Measurements from ENCODE around the gene AKAP6.
A peak's percentile ranks its signal among the peaks of the same experiment; 100 is the strongest.

AKAP6 gene

GRCh38 chr14:32588448-32589320 lies 259.6 kb downstream of the AKAP6 start:
- DNase-seq (ENCODE audit: low spot score), result peak; percentile 64

DNA sequence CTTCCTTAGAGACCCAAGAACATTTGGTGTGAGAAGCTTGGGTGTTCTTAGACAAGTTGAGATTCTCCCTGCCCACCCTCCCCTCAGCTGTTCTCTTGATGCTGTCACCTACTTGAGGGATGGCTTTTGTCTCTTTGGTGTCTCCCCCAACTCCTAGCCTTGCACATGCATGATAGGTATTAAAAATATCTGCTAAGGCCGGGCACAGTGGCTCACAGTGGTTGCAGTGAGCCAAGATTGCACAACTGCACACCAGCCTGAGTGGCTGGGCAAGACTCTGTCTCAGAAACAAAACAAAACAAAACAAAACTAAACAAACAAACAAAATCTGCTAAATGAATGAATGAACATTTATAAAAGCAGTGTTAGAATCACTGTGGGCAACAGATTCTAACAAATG lies 261.1 kb downstream of the AKAP6 start:
- DNase-seq (ENCODE audit: low spot score), result no peak

DNA sequence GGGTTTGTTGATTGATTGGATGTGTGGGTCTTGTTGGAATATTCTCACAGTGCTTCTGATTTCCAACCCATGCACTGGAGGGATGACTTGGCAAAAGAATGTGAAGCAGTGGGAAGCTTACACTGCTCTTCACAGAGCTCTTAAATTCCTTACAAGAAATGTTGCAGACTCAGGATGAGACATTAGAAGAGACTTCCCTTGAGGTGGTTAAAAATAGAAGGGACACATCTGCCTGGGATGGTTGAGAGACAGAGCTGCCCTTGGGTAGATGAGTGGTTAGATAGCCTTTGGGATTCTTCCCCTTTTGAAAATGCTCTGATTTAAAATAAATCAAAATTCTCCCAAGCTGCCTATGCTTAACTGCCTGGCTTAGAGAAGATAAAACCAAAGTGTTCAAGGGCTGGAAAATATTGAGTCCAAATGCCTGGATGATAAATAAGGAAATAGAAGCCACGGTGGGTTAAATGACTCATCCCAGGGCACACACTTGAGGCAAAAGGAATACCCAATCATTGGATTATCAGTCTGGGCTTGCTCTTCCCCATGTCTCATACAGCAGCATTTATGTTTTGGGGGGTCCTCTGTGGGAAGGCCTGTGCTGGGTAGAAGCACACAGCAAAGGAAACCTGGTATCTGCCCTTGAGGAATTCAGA lies 264.3 kb downstream of the AKAP6 start:
- DNase-seq (ENCODE audit: low spot score), result peak; percentile 82

DNA sequence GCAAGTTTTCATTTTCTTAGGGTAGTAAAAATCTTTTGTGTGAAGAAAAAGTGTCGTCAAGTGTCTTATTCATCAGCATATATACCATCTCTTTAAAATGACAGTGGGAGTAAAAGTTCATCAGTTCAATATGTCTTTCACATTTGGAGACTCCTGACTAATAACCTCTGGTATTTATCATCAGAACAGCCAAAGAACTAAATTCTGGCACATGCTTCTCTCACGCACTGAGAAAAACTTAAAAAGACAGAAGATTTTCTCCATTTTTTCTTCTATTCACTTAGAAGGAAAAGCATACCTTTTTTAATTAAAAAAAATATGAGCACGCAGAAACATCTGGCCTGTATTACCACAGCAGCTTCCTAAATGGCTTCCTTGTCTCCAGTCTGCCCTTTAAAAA lies 265.7 kb downstream of the AKAP6 start:
- no peak for DNase-seq (ENCODE audit: low spot score)

DNA sequence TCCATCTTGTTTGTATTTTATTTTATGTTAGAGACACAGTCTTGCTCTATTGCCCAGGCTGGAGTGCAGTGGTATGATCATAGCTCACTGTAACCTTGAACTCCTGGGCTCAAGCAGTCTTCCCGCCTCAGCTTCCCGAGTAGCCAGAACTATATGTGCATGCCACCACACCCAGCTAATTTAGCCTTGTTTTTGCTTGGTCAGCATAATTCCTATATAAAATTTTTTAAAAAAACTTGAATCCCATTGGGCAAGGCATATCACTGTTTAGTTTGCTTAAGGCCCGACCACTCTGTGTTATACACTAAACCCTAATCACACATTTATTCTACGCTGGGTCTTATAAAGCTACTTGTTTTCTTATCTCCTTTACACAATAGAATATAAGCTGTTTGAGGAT lies 266.4 kb downstream of the AKAP6 start:
- DNase-seq (ENCODE audit: low spot score), result no peak

- DNase-seq (ENCODE audit: low spot score), result no peak
Measured at GRCh38 chr14:32596390-32596789, 267.3 kb downstream of the AKAP6 start.

GRCh38 chr14:32597771-32598170 lies 268.7 kb downstream of the AKAP6 start:
- DNase-seq (ENCODE audit: low spot score), result no peak

- no peak for DNase-seq (ENCODE audit: low spot score)
Measured at GRCh38 chr14:32601069-32601468, 272.0 kb downstream of the AKAP6 start.

DNA sequence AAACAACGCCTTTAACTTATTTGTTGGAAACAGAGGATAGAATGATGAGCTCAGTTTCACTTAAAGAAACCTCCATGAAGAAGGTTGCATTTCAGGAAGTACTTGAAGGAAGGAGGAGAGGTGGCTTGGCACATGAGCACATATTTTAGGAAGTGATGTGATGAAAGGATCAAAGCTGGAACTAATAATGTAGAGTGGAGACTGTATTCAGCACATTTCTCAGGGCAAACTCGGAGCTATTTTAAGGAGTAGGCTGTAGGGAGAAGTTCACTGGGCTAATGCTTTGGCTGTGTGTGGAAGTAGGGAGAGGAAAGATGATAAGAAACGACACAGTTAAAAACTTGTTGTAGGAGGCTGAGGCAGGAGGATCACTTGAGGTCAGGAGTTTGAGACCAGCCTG lies 272.8 kb downstream of the AKAP6 start:
- no peak for DNase-seq (ENCODE audit: low spot score)

DNA sequence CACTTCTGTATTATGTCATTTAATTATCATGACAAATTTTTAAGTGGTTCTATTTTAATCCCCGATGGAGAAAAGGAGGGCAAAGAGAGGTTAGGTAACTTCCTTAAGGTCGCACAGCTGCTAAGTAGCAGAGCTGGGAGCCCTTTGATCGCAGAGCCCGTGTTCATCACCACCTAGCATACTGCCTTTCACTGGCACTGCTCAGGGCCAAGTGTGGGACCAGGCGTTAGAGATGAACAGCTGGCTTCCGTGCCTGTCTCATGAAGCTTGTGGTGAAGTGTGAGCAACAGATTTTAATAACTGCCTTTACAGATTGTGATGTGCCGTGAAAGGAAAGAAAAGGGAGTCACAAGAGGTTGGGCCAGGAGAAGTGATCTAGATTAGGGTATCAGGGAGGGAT lies 273.6 kb downstream of the AKAP6 start:
- no peak for DNase-seq (ENCODE audit: low spot score)

GRCh38 chr14:32603992-32604565 lies 275.0 kb downstream of the AKAP6 start:
- DNase-seq (ENCODE audit: low spot score), result no peak

DNA sequence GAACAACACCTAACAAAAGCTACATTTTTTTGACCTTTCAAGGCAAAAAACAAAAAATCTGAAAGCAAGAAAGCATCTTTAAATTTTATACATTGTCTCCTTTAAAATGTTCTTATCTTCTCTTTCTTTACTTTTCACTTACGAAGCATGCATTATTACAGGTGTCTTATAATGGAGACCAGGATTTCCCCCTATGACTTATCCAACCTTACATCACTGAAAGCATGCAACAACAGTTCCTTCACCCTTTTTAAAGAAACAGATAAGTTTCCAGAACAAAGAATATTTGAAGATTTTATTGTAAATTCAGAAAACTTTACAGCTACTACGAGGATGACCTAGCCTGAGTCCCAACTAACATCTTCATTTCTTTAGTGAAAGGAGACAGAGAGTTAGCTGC lies 277.2 kb downstream of the AKAP6 start:
- DNase-seq (ENCODE audit: low spot score), result no peak

- DNase-seq (ENCODE audit: low spot score), result no peak
Measured at GRCh38 chr14:32607399-32607798, 278.3 kb downstream of the AKAP6 start.

DNA sequence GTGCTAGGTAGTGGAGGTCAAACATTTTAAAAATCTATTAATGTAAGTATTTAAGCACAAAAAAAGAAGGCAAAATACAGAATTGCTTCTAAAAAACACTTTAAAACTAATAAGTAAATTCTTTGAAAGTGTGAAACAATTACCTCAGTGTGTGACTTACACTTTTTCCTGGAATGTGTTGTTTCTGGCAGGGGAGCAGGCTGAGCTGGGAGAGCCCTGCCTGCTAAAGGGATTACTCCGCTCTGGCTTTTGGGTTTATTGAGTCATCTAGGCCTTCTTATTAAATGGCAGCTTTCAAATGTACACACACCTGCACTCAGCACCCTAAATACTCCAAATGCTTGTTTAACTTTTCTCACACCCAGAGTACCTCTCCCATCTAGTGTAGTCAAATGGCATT lies 279.8 kb downstream of the AKAP6 start:
- DNase-seq (ENCODE audit: low spot score), result peak; percentile 56

GRCh38 chr14:32609388-32609787 lies 280.3 kb downstream of the AKAP6 start:
- DNase-seq (ENCODE audit: low spot score), result no peak

- DNase-seq (ENCODE audit: low spot score), result peak; percentile 75
Measured at GRCh38 chr14:32611752-32612151, 282.7 kb downstream of the AKAP6 start.

GRCh38 chr14:32618991-32619390 lies 289.9 kb downstream of the AKAP6 start:
- no peak for DNase-seq (ENCODE audit: low spot score)

- DNase-seq (ENCODE audit: low spot score), result no peak
Measured at GRCh38 chr14:32620303-32620702, 291.2 kb downstream of the AKAP6 start.

GRCh38 chr14:32620724-32621123 lies 291.6 kb downstream of the AKAP6 start:
- DNase-seq (ENCODE audit: low spot score), result no peak

DNA sequence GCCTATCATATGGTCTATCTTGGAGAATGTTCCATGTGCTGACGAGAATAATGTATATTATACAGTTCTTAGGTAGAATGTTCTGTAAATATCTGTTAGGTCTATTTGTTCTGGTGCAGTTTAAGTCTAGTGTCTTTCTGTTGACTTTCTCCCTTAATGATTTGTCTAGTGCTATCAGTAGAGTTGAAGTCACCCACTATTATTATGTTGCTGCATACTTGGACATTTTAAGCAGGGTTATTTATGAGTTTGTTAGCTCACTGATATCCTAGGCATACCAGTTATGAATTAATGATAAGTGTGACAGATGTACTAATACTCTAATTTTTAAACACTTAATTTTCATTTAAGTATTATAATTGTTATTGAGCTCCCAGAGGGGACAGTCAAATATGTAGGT lies 292.5 kb downstream of the AKAP6 start:
- no peak for DNase-seq (ENCODE audit: low spot score)

DNA sequence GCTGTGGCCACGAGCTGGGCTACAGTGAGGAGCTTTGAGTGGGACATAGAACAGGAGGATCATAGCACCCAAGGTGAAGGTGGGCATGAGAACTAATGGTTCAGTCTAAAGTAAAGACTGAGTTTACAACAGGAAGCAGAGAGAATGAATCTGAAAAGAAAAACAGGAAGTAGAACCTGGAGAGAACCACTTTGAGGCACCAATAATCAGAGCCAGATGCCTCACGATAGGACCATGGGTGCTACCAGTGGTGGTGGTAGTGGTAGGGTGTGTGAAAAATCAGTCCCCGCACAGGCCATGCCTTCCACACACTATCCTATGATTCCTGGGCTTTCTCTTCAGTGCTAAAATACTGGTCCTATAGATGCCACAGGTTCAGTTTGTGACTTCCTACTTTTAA lies 293.6 kb downstream of the AKAP6 start:
- DNase-seq (ENCODE audit: low spot score), result no peak

DNA sequence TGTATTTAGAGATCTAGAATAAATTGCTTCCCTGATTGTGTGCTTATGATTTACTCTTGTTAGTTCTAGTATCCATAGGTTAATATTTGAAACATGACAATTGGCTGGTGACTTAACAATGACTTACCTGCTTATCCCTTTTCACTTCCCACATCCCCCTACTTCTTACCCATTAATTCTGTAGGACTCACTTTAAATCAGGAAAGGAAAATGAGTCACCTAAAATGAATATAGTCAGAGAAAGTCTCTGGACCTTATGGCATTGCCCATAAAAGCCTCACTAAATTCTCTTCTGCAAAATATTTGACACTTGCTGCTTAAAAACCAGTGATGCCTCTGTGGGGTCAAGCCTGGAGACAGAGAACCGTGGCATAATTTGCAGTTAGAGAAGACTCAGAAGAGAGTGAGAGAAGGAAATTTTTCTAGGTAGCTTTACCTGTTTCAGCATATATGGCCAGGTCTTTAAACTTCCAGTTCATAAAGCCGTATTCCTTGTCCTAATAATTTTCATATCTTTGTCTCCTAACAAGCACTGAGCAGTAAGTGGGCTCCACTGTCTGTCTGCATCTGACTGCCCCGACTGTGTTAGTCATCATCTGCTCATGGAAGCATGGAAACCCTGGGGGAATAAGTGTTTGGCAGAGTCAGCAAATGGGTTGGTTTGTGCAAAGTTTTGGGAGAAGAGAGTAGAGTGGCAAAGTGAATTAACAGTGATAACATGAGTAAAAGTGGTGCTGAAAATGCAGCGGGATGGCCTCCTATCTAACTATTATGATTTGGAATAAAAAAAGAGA lies 294.4 kb downstream of the AKAP6 start:
- DNase-seq (ENCODE audit: low spot score), result peak; percentile 65

Measured in kidney tubule cell (primary cell).